HG03060 (cell line): ENCODE data around the gene PARD6A.
A peak's percentile ranks its signal among the peaks of the same experiment; 100 is the strongest.

ENCODE experiments used
- ATAC-seq: cut with Tn5 transposase; IDR thresholded peaks from one replicate; pipeline ENCODE4 v1.9.1; 2021; ENCODE audit warnings: low read depth, moderate number of reproducible peaks; ENCODE audit not compliant: unreplicated experiment

PARD6A gene

GRCh38 chr16:67653128-67653788 lies 7.5 kb upstream of the PARD6A start:
- no peak for ATAC-seq

- no peak for ATAC-seq
These were observed 6.9 kb upstream of the PARD6A start for GRCh38 chr16:67653789-67654402.

DNA sequence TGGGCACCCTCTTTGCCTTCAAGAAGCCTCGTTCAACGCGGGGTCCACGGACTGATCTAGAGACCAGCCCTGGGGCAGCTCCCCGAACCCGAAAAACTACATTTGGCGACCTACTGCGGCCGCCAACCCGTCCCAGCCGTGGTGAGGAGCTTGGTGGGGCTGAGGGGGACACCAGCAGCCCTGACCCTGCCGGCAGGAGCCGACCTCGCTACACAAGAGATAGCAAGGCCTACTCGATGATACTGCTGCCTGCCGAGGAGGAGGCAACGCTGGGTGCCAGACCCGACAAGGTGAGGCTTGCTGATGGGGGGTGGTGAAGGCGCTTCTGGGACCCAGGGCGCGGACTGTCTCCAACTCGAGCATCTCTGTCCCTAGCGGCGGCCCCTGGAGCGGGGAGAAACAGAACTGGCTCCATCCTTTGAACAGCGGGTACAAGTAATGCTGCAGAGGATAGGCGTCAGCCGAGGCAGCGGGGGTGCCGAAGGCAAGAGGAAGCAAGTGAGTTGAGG lies 6.3 kb upstream of the PARD6A start:
- no peak for ATAC-seq

DNA sequence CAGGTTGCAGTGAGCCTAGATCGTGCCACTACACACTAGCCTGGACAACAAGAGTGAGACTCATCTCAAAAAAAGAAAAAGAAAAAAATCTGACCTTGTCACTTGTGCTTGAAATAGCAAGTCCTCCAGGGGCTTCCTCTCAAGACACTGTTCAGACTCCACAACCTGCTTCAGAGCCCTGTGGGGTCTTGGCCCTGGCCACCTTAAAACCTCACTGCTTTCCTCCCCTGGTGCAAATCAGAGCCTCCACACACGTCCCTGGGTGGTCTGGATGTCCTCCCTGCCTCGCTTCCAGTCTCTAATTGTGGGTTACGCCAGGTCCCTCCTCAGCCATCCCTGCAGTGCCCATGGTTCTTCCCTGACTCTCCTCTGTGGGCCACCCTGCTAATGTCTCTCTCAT lies 5.4 kb upstream of the PARD6A start:
- ATAC-seq = no peak

DNA sequence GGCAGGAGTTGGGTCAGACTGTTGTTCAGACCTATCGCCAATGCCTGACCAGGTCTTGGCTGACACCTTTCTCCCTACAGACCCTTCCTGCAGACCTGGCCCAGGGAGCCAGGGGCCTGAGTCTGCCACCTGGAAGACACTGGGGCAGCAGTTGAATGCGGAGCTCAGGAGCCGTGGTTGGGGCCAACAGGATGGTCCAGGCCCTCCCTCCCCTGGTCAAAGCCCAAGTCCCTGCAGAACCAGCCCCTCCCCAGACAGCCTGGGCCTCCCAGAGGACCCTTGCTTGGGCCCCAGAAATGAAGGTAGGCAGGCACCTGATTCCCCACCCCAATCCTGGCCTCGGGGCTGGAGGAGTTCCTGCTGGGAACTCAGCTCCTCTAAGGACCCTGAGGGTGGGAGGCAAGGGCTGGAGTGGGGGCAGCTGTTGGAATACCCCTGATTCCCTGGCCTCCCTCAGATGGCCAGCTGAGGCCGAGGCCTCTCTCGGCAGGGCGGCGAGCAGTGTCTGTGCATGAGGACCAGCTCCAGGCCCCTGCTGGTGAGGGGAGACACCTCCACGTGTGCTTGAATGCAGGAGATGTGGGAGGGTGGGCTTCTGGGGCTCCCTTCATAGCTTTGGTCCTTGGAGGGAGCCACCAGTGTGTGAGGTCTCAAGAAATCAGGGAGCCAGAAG lies 4.3 kb upstream of the PARD6A start:
- no peak for ATAC-seq

- ATAC-seq = no peak
These were observed 3.6 kb upstream of the PARD6A start for GRCh38 chr16:67657017-67657608.

DNA sequence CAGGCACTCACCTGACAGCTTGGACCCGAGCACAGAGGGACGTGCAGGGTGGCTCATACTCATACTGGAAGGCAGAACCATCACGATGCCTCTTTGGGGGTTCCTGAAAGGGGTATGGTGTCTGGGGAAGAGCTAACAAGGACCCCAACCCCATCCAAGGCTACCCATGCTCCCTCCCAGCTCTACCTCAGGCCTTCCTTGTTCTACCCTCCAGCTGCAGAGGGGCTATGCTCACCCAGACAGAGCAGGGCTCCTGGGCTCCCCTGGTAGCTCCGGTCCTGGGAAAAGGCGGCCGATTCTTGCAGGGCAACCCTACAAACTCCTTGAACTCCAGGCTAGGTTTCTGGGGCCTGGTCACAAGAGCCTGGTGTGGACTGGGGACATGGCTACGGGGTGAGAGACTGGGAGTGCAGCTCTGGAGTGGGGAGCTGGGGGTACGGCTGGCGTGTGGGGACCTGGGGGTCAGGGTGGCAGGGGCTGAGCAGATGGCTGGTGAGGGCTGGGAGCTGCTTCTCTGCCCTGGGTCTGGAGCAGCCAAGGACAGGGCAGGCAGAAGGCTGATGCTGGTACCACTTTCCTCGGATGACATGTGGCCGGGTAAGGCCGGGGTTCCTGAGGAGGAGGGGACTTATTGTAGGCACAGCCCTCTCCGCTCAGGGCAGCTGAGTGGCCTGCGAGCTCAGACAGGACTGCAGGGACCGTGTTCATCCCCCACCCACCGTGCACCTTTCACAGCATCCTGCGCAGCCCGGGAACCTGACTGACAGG lies 2.8 kb upstream of the PARD6A start:
- ATAC-seq = no peak

DNA sequence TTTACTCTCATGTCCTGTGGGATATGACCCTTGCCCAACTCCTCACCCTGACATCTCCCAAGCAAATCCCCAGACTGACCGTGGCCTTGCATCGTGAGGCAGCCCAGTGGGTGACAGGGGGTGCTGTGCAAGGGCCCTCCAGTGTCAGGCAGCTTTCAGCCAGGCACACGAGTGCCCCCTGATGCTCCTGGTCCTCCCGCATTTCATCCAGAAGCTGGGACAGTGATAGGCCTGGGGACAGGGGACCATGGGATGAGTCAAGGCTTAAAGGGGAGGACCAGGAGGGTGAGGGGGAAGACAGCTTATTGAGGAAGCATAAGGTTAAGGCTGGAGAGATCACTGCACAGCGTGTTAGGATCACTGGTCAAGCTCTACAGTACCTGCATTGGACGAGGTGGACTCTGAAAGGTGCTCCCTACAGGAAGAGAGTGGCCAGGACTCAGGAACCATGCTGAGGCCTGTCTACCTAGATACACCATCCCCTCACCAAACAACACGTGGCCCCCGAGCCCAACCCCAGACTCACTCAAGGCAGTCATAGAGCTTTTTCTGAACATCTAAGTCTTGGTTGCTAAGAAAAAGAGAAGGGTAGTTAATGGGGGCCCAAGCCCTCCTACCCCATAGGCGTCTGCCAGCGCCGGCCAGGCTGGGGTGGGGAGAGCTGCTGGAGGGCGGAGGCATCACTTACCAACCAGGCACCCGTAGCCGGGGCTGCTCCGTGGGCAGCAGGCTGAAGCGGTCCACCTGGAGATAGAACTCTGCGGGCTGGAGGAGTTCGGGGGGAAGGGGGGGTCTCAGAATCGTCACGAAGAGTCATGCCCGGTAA lies 1.7 kb upstream of the PARD6A start:
- ATAC-seq = no peak

DNA sequence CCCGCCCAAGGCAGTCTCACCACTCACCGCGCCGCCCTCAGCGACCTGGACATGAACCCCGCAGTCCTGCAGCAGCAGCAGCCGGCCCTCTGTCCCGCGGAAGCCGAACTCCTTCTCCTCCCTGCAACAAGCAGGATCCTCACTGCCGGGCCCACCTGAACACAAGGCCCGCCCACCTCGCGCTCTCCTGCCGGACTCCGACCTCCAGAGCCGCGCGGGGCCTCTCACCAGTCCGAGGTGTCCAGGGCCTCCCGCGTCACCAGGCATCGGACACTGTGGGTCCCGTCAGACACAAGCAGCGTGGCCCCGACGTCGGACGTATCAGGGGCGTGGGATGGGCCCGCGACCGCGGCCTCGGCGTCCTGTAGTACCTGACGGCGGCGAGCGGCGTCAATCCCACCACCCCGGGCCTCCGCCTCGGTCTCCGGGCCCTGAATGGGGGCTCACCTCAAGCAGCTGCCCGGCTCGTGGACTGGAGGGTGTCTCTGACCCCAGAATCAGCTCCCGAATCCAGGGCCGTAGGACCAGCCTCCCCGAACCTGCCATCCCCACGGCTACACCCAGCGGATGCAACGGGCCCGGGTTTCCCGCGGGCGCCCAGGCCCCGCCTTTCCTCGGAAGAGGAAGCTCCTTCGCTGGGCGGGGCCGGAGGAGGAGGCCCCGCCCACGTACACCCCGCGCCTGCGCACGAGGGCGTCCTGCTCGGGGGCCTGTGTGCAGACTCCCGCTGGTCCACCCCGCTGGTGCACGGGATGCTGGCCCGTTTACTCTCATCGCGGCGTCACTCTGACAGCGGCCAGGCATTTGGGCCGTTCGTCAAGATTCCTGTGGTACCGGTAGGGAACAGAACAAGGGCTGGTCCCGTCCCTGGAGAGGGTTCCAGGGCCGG lies 841 bp upstream of the PARD6A start, which contains the start of gene ACD:
ACD (minus strand) TSS at position 586 of the 889 bp plus-strand sequence; CDS start at position 546, 40 bp downstream.
- peak; percentile 31 for ATAC-seq

DNA sequence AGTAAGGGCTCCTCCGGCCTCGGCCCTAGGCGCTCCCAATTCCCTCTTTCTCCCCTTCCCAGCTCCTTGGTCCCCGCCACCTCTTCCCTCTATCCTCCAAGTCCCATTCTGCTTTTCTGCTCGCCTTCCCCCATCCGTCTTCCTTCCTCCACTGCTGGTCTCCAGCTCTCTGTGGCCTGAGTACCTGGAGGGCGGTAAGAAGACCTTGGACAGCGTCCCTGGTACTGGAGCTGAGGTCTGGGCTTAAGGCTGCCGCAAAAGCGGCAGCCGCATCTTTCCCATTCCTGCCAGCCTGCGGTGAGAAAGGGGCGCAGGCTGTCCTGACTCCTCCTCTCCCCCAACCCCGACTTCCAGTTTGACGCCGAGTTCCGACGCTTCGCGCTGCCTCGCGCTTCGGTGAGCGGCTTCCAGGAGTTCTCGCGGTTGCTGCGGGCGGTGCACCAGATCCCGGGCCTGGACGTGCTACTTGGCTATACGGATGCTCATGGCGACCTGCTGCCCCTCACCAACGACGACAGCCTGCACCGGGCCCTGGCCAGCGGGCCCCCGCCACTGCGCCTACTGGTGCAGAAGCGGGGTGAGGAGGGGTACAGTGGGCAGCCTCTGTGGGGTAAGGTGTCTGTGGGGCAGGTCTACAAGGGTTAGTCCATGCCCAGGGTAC lies 471 bp downstream of the PARD6A start:
- ATAC-seq = no peak

DNA sequence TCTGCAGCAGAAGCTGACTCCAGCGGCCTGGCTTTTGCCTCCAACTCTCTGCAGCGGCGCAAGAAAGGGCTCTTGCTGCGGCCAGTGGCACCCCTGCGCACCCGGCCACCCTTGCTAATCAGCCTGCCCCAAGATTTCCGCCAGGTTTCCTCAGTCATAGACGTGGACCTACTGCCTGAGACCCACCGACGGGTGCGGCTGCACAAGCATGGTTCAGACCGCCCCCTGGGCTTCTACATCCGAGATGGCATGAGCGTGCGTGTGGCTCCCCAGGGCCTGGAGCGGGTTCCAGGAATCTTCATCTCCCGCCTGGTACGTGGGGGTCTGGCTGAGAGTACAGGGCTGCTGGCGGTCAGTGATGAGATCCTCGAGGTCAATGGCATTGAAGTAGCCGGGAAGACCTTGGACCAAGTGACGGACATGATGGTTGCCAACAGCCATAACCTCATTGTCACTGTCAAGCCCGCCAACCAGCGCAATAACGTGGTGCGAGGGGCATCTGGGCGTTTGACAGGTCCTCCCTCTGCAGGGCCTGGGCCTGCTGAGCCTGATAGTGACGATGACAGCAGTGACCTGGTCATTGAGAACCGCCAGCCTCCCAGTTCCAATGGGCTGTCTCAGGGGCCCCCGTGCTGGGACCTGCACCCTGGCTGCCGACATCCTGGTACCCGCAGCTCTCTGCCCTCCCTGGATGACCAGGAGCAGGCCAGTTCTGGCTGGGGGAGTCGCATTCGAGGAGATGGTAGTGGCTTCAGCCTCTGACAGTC lies 1.3 kb downstream of the PARD6A start:
- no peak for ATAC-seq

DNA sequence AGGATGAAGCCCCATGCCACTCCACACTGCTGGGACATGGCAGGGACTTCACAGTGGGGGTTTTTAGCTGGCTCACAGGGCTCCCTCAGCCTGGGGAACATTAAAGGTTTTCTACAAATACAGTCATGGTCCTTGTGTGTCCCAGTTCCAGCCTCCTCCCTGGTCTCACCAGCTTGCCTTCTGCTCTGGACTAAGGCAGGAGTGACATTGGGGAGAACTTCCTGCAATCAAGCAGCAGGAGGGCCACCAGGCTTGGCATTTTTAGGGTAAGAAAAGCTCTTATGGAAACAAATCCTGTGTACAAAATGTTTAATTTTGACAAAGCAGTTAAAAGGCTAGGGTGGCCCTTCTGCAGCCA lies 1.9 kb downstream of the PARD6A start:
- no peak for ATAC-seq

DNA sequence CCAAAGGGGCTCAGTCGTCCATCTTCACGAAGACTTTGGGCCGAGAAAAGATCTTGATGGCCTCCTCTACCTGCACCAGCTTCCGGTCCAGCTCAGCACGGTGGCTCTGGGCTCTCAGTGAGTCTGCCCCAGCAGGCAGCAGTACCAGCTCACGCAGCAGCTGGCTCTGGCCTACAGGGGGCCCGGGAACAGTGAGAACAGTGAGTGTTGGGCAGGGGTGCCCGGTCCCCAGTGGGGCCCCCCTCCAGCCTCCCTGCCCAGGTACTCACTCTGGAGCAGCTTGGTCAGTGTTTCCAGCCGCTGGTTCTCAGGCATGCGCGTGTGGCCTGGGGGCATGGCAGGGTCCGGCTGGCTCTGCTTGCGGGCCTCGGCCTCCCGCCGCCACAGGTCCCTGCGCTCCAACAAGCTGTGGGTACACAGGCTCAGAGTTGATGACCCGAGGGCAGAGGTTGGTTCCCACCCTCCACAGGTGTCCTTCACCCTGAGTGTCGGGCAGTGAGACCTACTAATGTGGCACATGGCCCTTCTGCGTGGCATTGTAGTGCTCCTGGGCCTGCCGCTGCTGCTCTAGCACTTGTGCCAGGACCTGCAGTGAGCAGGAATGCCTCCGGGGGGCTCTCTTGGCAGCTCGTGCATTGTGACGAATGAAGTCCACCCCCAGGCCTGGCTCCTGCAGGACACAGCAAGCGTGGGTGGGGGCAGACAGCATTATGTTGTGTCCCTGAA lies 2.6 kb downstream of the PARD6A start:
- no peak for ATAC-seq

DNA sequence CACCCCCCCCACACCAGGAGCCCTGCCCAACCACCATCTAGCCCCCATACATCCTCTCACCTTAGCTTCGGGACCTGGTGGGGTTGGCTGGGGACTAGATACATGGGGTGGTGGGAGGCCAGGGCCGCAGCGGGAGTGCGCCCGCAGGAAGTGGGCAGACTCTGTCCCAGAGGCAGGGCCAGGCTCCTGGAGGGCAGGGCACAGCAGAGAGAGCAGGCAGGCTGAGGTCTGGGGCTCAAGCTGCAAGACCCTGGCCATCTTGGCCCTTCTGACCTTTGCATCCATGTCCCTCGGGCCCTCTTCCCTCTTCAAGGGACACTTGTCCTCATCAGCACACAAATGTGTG lies 3.1 kb downstream of the PARD6A start:
- no peak for ATAC-seq

DNA sequence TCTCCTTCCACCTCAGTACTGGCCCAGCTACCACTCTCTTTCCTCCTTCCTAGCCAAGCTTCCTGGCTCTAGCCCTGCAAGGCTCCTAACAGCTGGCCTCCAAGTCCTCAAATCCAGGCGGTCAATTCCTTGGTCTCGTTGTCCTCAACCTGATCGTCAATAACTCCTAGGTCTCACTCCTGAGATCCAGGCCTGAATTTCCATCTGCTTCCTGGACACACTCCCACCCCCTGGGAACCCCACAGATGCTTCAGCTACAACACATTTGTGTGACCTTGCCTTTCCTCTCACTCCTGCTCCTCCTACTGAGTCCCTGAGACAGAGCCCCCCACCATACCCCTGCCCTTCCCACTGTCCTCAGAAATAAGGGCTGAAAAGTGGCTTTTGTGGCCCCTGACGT lies 3.5 kb downstream of the PARD6A start:
- ATAC-seq = no peak

DNA sequence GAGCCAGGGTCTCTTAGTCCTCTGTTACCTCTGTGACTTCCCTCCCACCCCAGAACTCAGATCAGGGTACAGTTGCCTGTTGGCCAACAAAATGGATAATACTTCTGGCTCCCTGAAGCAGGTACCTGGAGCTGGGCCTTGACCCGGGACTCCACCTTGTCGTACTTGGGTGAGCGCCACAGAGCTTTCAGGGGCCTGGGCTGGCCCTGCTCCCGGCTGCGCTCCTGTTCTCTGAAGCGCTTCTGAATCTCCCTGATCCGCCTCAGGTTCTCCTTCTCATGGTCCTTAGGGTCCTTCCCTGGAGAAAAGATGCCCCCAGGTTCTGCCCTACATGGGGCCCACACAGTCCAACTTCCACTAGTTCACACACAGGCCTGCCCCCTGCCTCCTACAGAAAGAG lies 4.1 kb downstream of the PARD6A start:
- no peak for ATAC-seq

DNA sequence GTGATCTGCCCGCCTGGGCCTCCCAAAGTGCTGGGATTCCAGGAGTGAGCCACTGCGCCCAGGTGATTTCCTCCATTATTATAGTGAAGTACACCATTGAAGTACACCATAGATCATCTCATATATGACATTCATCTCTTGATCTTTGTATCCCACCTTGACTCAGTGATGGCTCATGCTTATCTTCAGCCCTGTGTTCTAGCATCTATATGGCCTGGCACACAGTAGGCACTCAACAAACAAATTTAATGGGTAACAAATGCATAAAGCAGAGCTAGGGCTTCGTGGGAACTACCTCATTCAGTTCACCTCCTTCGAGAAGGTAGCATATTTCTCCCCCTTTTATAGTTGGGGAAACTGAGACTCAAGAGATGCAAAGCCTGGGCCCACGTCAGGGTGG lies 4.8 kb downstream of the PARD6A start:
- no peak for ATAC-seq
